Stimulated activated CD4-positive, alpha-beta T cell treated with anti-CD3 and anti-CD28 coated beads, Interleukin-15, amount 100 ng/mL, for 24 hours (primary cell): ENCODE measurements around the gene METAP2.

Source experiments
- DNase-seq: peaks from one replicate; pipeline ENCODE4 v3.0.0-alpha.2; 2020

The METAP2 gene

GRCh38 chr12:95551913-95552516 lies 78.1 kb downstream of the METAP2 start:
- DNase-seq, result no peak

- DNase-seq, result no peak
Measured at GRCh38 chr12:95553197-95553943, 79.4 kb downstream of the METAP2 start.

GRCh38 chr12:95554532-95555071 lies 80.7 kb downstream of the METAP2 start:
- no peak for DNase-seq

- DNase-seq, result no peak
Measured at GRCh38 chr12:95557625-95558024, 83.7 kb downstream of the METAP2 start.
